22Rv1 (cell line): ENCODE measurements around the gene EXOC3L1.

Experiments
- CTCF ChIP-seq: fragments of 450-650 bp; IDR thresholded peaks from 2 replicates; pipeline ENCODE4 v1.5.1; 2017; ENCODE audit warnings: mild to moderate bottlenecking
- ZFX ChIP-seq: fragments of 450-650 bp; IDR thresholded peaks from 2 replicates; pipeline ENCODE4 v1.6.1; 2017; ENCODE audit warnings: antibody characterized with exemption, borderline replicate concordance

- peak; percentile 24 for TF ChIP-seq CTCF
- TF ChIP-seq ZFX = no peak
These were observed 37.0 kb upstream of the EXOC3L1 start, which contains the start of gene TMEM208 for GRCh38 chr16:67226804-67227566.
